Measurements from ENCODE around the gene RASAL3. TPM values are rescaled to one million over a fixed set of nuclear protein-coding genes. Genes with fewer than 3 reads are reported as not detected.

Gene RASAL3
- total RNA-seq, 1 experiment from 2014 or later = 0.10 TPM

DNA sequence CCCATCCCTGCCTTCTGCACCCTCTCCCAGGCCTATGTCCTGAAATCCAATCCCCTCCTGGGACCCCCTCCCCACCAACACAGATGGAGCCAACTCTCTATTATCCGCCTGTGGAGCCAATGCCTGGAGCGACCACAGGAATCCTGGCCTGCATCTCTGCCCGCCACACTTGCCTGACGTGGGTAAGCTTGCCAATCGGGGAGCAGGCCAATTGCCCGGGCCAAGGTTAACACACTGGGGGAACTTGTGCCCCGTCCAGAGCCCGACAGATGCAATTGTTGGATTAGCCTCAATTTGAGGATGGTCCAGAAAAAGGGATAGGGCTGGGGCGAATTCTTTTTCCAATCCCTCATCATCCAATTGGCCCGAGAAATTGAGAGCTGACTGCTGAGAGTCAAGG is 20.5 kb downstream of the RASAL3 start:
- H3K4me1 ChIP-seq (ENCODE audit: control insufficient read depth, insufficient read depth, low read length) = no peaks in the 10 kb centered on the region; the same call in 1 of the 2 replicates
- H3K27ac ChIP-seq (ENCODE audit: low read length) = no peak overlapping the region
- H3K27me3 ChIP-seq (ENCODE audit: control insufficient read depth, insufficient read depth, low read length) = no peaks in the 10 kb centered on the region
- BruUV-seq (replicated peaks) = no TSS peak
- ChIA-PET CTCF (no interaction called here), POLR2A (no interaction called here)
- H3K9me3 ChIP-seq (ENCODE audit: control insufficient read depth, insufficient read depth, low read depth, low read length) = no peaks in the 10 kb centered on the region
- ATAC-seq (no peak), DNase-seq (ENCODE audit: low read depth, low spot score) (no peak)
- TF ChIP-seq TCF7L2 (IDR thresholded peaks at IDR 0.05; ENCODE audit: low read depth, low read length) = no peak
- TF ChIP-seq SIN3A (IDR thresholded peaks at IDR 0.05; ENCODE audit: borderline replicate concordance, insufficient read depth, low read depth, low read length) = no peak
- TF ChIP-seq POLR2AphosphoS5 (IDR thresholded peaks at IDR 0.05; ENCODE audit: low read depth, low read length) = no peak
- no peak for TF ChIP-seq CTCF (IDR thresholded peaks at IDR 0.05)
- TF ChIP-seq, protein P1, sequence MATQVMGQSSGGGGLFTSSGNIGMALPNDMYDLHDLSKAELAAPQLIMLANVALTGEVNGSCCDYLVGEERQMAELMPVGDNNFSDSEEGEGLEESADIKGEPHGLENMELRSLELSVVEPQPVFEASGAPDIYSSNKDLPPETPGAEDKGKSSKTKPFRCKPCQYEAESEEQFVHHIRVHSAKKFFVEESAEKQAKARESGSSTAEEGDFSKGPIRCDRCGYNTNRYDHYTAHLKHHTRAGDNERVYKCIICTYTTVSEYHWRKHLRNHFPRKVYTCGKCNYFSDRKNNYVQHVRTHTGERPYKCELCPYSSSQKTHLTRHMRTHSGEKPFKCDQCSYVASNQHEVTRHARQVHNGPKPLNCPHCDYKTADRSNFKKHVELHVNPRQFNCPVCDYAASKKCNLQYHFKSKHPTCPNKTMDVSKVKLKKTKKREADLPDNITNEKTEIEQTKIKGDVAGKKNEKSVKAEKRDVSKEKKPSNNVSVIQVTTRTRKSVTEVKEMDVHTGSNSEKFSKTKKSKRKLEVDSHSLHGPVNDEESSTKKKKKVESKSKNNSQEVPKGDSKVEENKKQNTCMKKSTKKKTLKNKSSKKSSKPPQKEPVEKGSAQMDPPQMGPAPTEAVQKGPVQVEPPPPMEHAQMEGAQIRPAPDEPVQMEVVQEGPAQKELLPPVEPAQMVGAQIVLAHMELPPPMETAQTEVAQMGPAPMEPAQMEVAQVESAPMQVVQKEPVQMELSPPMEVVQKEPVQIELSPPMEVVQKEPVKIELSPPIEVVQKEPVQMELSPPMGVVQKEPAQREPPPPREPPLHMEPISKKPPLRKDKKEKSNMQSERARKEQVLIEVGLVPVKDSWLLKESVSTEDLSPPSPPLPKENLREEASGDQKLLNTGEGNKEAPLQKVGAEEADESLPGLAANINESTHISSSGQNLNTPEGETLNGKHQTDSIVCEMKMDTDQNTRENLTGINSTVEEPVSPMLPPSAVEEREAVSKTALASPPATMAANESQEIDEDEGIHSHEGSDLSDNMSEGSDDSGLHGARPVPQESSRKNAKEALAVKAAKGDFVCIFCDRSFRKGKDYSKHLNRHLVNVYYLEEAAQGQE (IDR thresholded peaks at IDR 0.05; ENCODE audit: insufficient read depth in 1 of 2, low read depth in 2 of 2, low read length in 1 of 2) = no peak
- intact Hi-C loops (cut with micrococcal nuclease; ENCODE audit: unreplicated experiment) (no loop called here), in situ Hi-C loops (cut with HindIII; ENCODE audit: low pct_unique_long_range_greater_than_20kb, low sequenced_read_pairs) (no loop called here)
- no peaks in the 10 kb centered on the region for H3K36me3 ChIP-seq (ENCODE audit: control insufficient read depth, insufficient read depth, low read length)
- no peak overlapping the region for H3K4me3 ChIP-seq (ENCODE audit: low read depth in 2 of 2, low read length in 2 of 2)

- Histone ChIP-seq H3K4me3 (ENCODE audit: low read depth in 2 of 2, low read length in 2 of 2) (no peak overlapping the region), H3K4me1 (ENCODE audit: control insufficient read depth, insufficient read depth, low read length) (no peaks in the 10 kb centered on the region), H3K36me3 (ENCODE audit: control insufficient read depth, insufficient read depth, low read length) (no peaks in the 10 kb centered on the region), H3K27me3 (ENCODE audit: control insufficient read depth, insufficient read depth, low read length) (no peaks in the 10 kb centered on the region), H3K9me3 (ENCODE audit: control insufficient read depth, insufficient read depth, low read depth, low read length) (no peaks in the 10 kb centered on the region), H3K27ac (ENCODE audit: low read length) (no peak overlapping the region)
- CTCF ChIA-PET = no interaction called here
- no peak for TF ChIP-seq POLR2AphosphoS5 (IDR thresholded peaks at IDR 0.05; ENCODE audit: low read depth, low read length)
- TF ChIP-seq TCF7L2 (IDR thresholded peaks at IDR 0.05; ENCODE audit: low read depth, low read length) = no peak
- TF ChIP-seq, protein P1 (IDR thresholded peaks at IDR 0.05; ENCODE audit: insufficient read depth in 1 of 2, low read depth in 2 of 2, low read length in 1 of 2) = no peak
- TF ChIP-seq SIN3A (IDR thresholded peaks at IDR 0.05; ENCODE audit: borderline replicate concordance, insufficient read depth, low read depth, low read length) = no peak
- no peak for TF ChIP-seq CTCF (IDR thresholded peaks at IDR 0.05)
- intact Hi-C loops (cut with micrococcal nuclease; ENCODE audit: unreplicated experiment) = no loop called here
- BruUV-seq (replicated peaks) = no TSS peak
- DNase-seq (ENCODE audit: low read depth, low spot score) (no peak), ATAC-seq (no peak)
- in situ Hi-C loops (cut with HindIII; ENCODE audit: low pct_unique_long_range_greater_than_20kb, low sequenced_read_pairs) = no loop called here
- POLR2A ChIA-PET = no interaction called here
Measured at GRCh38 chr19:15443325-15443724, 21.0 kb downstream of the RASAL3 start.

Measured in Panc1 (cell line).